ENCODE measurements around the gene TLE7.

Gene TLE7

GRCh38 chr16:71442051-71442440 is at the start of gene TLE7:
TSS of gene TLE7 (minus strand) at chr16:71442054. CDS start at chr16:71433324, 8,730 bp downstream.
- DNase-seq, result no peak

- no peak for DNase-seq
Observed at GRCh38 chr16:71491054-71491453, 49.2 kb upstream of the TLE7 start.

- no peak for DNase-seq
Observed at GRCh38 chr16:71490361-71490760, 48.5 kb upstream of the TLE7 start.

- DNase-seq, result no peak
Observed at GRCh38 chr16:71489122-71489521, 47.3 kb upstream of the TLE7 start, which contains the start of gene ZNF19. TSS of gene ZNF19 (minus strand) at chr16:71489324. CDS start at chr16:71482114, 7,210 bp downstream.

GRCh38 chr16:71484006-71484893 is 42.4 kb upstream of the TLE7 start:
- peak; percentile 88 to 90 for DNase-seq

- DNase-seq, result no peak
Observed at GRCh38 chr16:71482569-71482968, 40.7 kb upstream of the TLE7 start.

- no peak for DNase-seq
Observed at GRCh38 chr16:71480956-71481355, 39.1 kb upstream of the TLE7 start.

GRCh38 chr16:71479420-71479819 is 37.6 kb upstream of the TLE7 start:
- DNase-seq, result no peak

- no peak for DNase-seq
Observed at GRCh38 chr16:71476457-71477124, 34.7 kb upstream of the TLE7 start.

GRCh38 chr16:71474864-71475263 is 33.0 kb upstream of the TLE7 start:
- DNase-seq, result no peak

GRCh38 chr16:71473891-71474290 is 32.0 kb upstream of the TLE7 start:
- no peak for DNase-seq

- no peak for DNase-seq
Observed at GRCh38 chr16:71472931-71473330, 31.1 kb upstream of the TLE7 start.

GRCh38 chr16:71472051-71472450 is 30.2 kb upstream of the TLE7 start:
- DNase-seq, result no peak

GRCh38 chr16:71467810-71468209 is 26.0 kb upstream of the TLE7 start:
- DNase-seq, result peak in 1 of 2 donors; percentile 21

- no peak for DNase-seq
Observed at GRCh38 chr16:71464231-71464630, 22.4 kb upstream of the TLE7 start.

GRCh38 chr16:71461686-71462648 is 20.1 kb upstream of the TLE7 start, which contains the start of gene ZNF23:
TSS of gene ZNF23 (minus strand) at chr16:71462247. CDS start at chr16:71456796, 5,451 bp downstream.
- peak; percentile 82 to 84 for DNase-seq

- no peak for DNase-seq
Observed at GRCh38 chr16:71460941-71461340, 19.1 kb upstream of the TLE7 start.

GRCh38 chr16:71460236-71460635 is 18.4 kb upstream of the TLE7 start:
- DNase-seq, result no peak

- no peak for DNase-seq
Observed at GRCh38 chr16:71459510-71459909, 17.7 kb upstream of the TLE7 start.

- no peak for DNase-seq
Observed at GRCh38 chr16:71456801-71457200, 14.9 kb upstream of the TLE7 start.

GRCh38 chr16:71453036-71453435 is 11.2 kb upstream of the TLE7 start:
- no peak for DNase-seq

- no peak for DNase-seq
Observed at GRCh38 chr16:71449020-71449419, 7.2 kb upstream of the TLE7 start.

Data from CD4-positive, alpha-beta T cell treated with Interleukin-4 for 1 hour (primary cell).